ENCODE measurements around the gene PUS10. TPM values are rescaled to one million over a fixed set of nuclear protein-coding genes. Genes with fewer than 3 reads are reported as not detected.
"Not testable (repeated sequence)": the region's sequence is repeated elsewhere in the genome, so short reads cannot be mapped to it uniquely, and the experiment has no call there.

The PUS10 gene
- total RNA-seq, 2 experiments from 2014 or later: 2.0 to 2.6 TPM

DNA sequence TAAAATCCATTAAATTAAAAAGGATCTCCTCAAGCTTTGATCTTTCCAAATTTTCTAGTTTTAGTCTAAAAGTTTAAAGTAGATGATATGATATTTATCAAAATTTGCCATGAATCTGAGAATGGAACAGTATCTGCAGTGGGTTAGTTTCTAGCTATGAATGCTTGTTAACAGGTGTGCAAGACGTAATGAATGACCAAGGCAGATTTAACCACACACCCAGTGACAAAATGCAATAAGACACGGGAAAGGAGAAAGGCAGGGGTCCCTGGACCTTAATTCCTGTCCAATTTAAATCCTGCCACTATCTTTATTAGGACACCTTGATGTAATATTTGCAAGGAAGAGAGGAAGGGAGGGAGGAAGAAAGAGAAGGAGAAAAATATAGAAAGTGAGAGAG is 31.0 kb downstream of the PUS10 start:
- no peaks in the 10 kb centered on the region for H3K36me3 ChIP-seq (ENCODE audit: insufficient read depth, low read length)
- no peak for DNase-seq
- Mint-ChIP-seq H3K9me3 (no peaks in the 10 kb centered on the region), H3K36me3 (ENCODE audit: low read depth) (peaks cover 3% of the 10 kb centered on the region), H3K4me3 (no peak overlapping the region), H3K27ac (no peak overlapping the region), H3K27me3 (no peaks in the 10 kb centered on the region), H3K4me1 (ENCODE audit: low read depth) (no peaks in the 10 kb centered on the region)
- H3K27ac ChIP-seq (ENCODE audit: low read depth in 1 of 2, low read length in 2 of 2): no peak overlapping the region
- H3K4me1 ChIP-seq (ENCODE audit: insufficient read depth, low read length): no peaks in the 10 kb centered on the region
- ATAC-seq (ENCODE audit: poor library complexity): no peak
- POLR2A ChIA-PET: no interaction called here
- no peak overlapping the region for H3K4me3 ChIP-seq (ENCODE audit: low read length)
- H3K9me3 ChIP-seq (ENCODE audit: control insufficient read depth in 1 of 2, insufficient read depth in 1 of 2, low read length in 2 of 2): peaks cover 0 to 3% of the 10 kb centered on the region in 2 experiments
- TF ChIP-seq, protein P1, sequence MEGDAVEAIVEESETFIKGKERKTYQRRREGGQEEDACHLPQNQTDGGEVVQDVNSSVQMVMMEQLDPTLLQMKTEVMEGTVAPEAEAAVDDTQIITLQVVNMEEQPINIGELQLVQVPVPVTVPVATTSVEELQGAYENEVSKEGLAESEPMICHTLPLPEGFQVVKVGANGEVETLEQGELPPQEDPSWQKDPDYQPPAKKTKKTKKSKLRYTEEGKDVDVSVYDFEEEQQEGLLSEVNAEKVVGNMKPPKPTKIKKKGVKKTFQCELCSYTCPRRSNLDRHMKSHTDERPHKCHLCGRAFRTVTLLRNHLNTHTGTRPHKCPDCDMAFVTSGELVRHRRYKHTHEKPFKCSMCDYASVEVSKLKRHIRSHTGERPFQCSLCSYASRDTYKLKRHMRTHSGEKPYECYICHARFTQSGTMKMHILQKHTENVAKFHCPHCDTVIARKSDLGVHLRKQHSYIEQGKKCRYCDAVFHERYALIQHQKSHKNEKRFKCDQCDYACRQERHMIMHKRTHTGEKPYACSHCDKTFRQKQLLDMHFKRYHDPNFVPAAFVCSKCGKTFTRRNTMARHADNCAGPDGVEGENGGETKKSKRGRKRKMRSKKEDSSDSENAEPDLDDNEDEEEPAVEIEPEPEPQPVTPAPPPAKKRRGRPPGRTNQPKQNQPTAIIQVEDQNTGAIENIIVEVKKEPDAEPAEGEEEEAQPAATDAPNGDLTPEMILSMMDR (IDR thresholded peaks at IDR 0.05): no peak
- intact Hi-C loops (cut with DNase I, micrococcal nuclease): no loop called here
- no peaks in the 10 kb centered on the region for H3K27me3 ChIP-seq (ENCODE audit: control insufficient read depth in 1 of 2, insufficient read depth in 2 of 2, low read length in 2 of 2)
- CTCF ChIA-PET: interaction anchor here (1.0 to 1.2 kb wide), 2 partner anchors 11 to 280 kb away, joined by 3 read pairs; no protein-coding TSS in a partner anchor

DNA sequence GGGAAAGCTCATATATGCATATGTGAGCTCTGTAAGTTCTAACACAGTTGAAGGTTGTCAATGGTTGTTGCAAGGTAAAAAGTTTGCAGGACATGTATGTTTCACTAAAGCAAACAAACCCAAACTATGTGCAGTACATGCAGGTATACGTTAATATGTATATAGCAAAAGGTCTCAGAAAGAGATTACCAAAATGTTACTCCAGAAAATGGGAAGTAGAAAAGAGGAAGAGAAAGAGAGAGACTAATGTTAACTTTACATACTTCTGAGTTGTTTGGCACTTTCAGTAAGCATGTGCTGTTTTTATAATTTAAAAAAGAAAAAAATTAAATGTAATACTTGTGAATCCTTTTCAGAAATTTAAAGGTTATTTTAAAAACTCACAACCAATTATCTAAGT is 33.3 kb downstream of the PUS10 start:
- no peaks in the 10 kb centered on the region for H3K9me3 ChIP-seq (ENCODE audit: control insufficient read depth in 1 of 2, insufficient read depth in 1 of 2, low read length in 2 of 2)
- TF ChIP-seq, protein P1 (IDR thresholded peaks at IDR 0.05): no peak
- no peak overlapping the region for H3K4me3 ChIP-seq (ENCODE audit: low read length)
- Mint-ChIP-seq H3K4me1 (ENCODE audit: low read depth) (peaks cover 4% of the 10 kb centered on the region), H3K27me3 (no peaks in the 10 kb centered on the region), H3K36me3 (ENCODE audit: low read depth) (no peaks in the 10 kb centered on the region), H3K4me3 (no peak overlapping the region), H3K9me3 (no peaks in the 10 kb centered on the region), H3K27ac (no peak overlapping the region)
- CTCF ChIA-PET: no interaction called here
- no peaks in the 10 kb centered on the region for H3K27me3 ChIP-seq (ENCODE audit: control insufficient read depth in 1 of 2, insufficient read depth in 2 of 2, low read length in 2 of 2)
- no peak for DNase-seq
- intact Hi-C loops (cut with DNase I, micrococcal nuclease): no loop called here
- POLR2A ChIA-PET: no interaction called here
- no peaks in the 10 kb centered on the region for H3K36me3 ChIP-seq (ENCODE audit: insufficient read depth, low read length)
- no peaks in the 10 kb centered on the region for H3K4me1 ChIP-seq (ENCODE audit: insufficient read depth, low read length)
- no peak for ATAC-seq (ENCODE audit: poor library complexity)
- no peak overlapping the region for H3K27ac ChIP-seq (ENCODE audit: low read depth in 1 of 2, low read length in 2 of 2)

DNA sequence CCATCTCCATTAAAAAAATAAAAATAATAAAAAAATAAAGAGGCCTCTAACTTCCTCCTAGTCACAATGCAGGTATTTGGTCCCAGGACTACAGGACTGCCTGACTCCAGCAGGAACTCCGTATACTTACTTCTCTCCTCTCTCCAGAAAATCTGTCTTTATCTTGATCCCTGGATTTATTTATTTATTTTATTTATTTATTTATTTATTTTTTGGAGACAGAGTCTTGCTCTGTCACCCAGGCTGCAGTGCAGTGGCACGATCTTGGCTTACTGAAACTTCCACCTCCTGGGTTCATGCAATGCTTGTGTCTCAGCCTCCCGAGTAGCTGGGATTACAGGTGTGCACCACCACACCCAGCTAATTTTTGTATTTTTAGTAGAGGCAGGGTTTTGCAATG is 36.0 kb downstream of the PUS10 start:
- CTCF ChIA-PET; DNase-seq; H3K9me3 ChIP-seq (ENCODE audit: control insufficient read depth in 1 of 2, insufficient read depth in 1 of 2, low read length in 2 of 2): not testable (repeated sequence)

DNA sequence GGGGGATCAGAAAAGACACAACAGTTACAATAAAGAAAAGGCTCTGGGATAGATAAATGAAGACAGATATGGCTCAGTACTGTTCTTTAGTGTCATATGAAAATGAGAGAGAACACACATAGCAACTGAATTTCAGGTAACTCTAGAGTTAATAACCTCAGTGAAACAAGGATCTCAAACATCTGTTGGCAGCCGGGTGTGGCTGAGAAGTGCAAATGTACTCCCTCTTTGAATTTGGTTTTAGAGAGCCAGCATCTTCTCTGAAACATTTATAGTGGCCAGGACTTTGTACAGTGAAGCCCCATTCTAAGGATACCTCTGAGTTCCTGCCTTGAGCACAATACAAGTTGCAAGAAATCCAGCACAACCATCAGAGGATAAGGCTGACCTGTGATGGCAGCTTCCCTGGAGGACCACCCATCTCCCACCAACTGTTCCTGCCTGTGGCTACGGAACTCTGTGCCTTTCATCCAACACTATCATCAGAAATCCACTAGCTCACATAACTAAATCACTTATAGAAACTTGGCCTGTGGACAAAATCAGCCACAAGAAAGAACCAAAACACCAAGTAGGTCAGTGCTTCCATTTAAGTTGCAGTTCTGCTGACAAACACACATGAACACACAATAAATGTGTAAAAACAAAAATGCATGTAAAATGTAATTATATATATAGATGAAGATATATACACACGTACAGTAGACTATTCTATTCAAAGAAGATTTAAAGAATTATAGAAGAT is 37.8 kb downstream of the PUS10 start:
- H3K9me3 Mint-ChIP-seq: no peaks in the 10 kb centered on the region
- DNase-seq (no peak), ATAC-seq (ENCODE audit: poor library complexity) (no peak)
- H3K4me1 Mint-ChIP-seq (ENCODE audit: low read depth): peaks cover 18% of the 10 kb centered on the region
- no peak overlapping the region for H3K4me3 ChIP-seq (ENCODE audit: low read length)
- no peaks in the 10 kb centered on the region for H3K36me3 ChIP-seq (ENCODE audit: insufficient read depth, low read length)
- H3K27me3 ChIP-seq (ENCODE audit: control insufficient read depth in 1 of 2, insufficient read depth in 2 of 2, low read length in 2 of 2): no peaks in the 10 kb centered on the region
- H3K36me3 Mint-ChIP-seq (ENCODE audit: low read depth): no peaks in the 10 kb centered on the region
- CTCF ChIA-PET: no interaction called here
- no peak overlapping the region for H3K4me3 Mint-ChIP-seq
- H3K27ac Mint-ChIP-seq: no peak overlapping the region
- H3K4me1 ChIP-seq (ENCODE audit: insufficient read depth, low read length): no peaks in the 10 kb centered on the region
- TF ChIP-seq, protein P1 (IDR thresholded peaks at IDR 0.05): no peak
- no peaks in the 10 kb centered on the region for H3K9me3 ChIP-seq (ENCODE audit: control insufficient read depth in 1 of 2, insufficient read depth in 1 of 2, low read length in 2 of 2)
- H3K27me3 Mint-ChIP-seq: no peaks in the 10 kb centered on the region
- intact Hi-C loops (cut with DNase I, micrococcal nuclease): no loop called here
- H3K27ac ChIP-seq (ENCODE audit: low read depth in 1 of 2, low read length in 2 of 2): no peak overlapping the region
- POLR2A ChIA-PET: no interaction called here

More for the DNA sequence above, 36.0 kb downstream of the PUS10 start:
- H3K4me1 Mint-ChIP-seq (ENCODE audit: low read depth): peaks cover 15% of the 10 kb centered on the region
- H3K4me3 ChIP-seq (ENCODE audit: low read length); H3K27me3 Mint-ChIP-seq; ATAC-seq (ENCODE audit: poor library complexity); H3K4me1 ChIP-seq (ENCODE audit: insufficient read depth, low read length); POLR2A ChIA-PET; H3K4me3 Mint-ChIP-seq; H3K27me3 ChIP-seq (ENCODE audit: control insufficient read depth in 1 of 2, insufficient read depth in 2 of 2, low read length in 2 of 2); H3K27ac ChIP-seq (ENCODE audit: low read depth in 1 of 2, low read length in 2 of 2); intact Hi-C loops (cut with DNase I, micrococcal nuclease); H3K36me3 Mint-ChIP-seq (ENCODE audit: low read depth); H3K9me3 Mint-ChIP-seq; H3K27ac Mint-ChIP-seq; H3K36me3 ChIP-seq (ENCODE audit: insufficient read depth, low read length): not testable (repeated sequence)
